HG03442 (cell line): ENCODE measurements around the gene FBXO48.
A peak's percentile ranks its signal among the peaks of the same experiment; 100 is the strongest.

Experiments
- ATAC-seq: cut with Tn5 transposase; IDR thresholded peaks from one replicate; pipeline ENCODE4 v1.9.1; 2021; ENCODE audit warnings: mild to moderate bottlenecking, moderate library complexity; ENCODE audit not compliant: unreplicated experiment

FBXO48 gene

DNA sequence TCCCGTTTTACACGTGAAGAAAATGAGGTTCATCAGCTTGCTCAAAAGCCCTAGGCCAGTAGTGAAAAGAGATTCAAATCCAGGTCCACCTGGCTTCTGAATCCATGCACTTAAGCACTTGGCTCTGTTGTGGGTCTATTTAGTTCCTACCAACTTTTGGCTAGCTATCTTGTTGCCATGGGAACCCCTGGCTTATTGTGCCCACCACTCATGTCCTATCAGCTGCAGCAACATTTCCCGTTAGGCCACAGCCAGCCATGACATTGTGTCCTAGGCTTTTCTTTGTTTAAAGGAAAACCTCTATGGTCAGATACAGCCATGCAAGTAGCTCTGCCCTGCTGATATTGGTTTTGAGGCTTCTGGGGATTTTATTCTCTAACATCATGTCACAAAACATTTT, 52.2 kb downstream of the FBXO48 start:
- ATAC-seq: no peak

DNA sequence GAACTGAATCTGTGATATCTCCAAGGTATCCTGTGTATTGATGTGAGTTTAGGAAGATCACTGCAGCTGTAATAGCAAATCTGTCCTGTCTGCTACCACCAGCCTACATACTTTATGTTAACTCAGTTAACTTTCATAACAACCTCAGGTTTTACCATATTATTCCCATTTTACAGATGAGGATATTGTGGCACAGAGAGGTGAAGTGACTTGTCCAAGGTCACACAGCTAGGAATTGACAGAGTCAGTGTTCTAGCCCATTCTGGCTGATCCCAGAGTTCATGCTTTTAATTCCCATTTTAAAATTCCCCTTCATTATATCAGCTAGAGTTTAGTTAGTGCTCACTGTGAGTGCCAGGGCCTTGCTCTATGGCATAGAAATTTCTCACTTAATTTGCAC, 52.6 kb downstream of the FBXO48 start:
- no peak for ATAC-seq

DNA sequence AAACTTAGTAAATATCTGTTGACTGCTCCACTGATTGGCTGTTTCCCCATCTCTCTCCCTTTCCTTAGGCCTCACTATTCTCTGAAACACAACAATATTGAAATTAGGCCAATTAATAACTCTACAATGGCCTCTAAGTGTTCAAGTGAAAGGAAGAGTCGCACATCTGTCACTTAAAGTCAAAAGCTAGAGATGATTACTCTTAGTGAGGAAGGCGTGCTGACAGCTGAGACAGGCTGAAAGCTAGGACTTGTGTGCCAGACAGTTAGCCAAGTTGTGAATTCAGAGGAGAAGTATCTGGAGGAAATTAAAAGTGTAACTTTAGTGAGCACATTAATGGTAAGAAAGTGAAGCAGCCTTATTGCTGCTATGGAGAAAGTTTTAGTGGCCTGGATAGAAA, 53.6 kb downstream of the FBXO48 start:
- ATAC-seq: no peak

DNA sequence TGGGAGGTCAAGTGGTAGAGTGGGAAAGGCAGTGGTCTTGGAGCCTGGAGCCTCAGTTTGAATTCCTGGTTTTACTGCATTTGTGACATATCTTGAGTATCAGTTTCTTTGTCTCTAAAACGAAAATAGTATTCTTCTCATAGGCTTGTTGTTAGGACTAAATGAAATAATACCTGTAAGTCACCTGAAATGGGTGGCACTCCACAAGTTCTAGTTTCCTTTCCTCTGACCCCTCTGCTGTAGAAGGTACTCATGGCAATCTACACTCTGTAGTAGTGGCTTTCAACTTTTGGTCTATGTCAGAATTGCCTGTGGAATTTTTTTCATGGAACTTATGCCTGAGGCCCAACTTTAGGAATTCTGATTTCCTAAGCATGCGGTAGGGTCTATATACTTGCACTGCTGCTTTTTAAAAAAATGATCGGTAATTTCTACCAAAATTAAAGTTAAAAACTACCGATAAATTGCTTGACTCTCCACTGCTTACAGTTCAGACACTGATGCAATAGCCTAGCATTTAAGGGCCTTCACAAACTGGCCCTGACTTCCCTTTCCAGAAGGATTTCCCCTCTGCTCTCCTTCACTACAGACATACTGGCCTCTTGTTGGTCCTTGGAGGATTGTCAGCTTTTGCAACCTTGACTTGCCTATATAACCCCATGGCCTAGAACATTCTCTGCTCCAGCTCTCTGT, 54.8 kb downstream of the FBXO48 start:
- ATAC-seq: peak; percentile 21

DNA sequence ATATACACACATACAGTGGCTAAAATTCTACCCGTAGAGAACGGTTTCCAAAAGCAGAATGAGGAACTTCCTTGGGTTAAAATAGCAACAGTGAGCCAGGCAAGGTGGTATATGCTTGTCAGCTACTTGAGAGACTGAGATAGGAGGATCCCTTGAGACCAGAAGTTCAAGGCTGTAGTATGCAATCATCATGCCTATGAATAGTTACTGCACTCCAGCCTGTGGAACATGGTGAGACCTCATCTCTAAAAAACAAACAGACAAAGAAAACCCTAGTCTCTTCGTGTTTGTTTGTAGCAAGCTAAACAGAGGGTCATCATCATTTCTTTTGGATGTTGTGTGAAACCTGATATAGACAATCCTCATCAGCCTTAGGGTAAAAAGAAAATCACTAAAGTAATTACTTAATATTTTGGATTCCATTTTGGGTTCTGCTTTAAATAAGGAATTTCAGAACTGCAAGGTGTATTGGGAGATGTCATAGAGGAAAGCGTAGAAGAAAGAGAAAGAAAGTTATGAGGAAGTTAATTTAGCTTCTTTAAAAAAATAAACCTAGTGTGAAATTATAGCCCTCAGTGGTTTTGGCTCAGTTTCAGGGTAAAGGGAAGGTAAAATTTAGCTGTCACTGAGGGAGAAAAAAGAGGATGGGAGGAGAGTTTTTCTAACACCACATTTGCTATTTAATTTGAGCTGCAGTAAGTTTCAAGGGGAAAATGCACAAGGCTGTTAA, 55.5 kb downstream of the FBXO48 start:
- ATAC-seq: peak; percentile 96
